HG03469 (cell line): ENCODE data around the gene ABCC1.
"Not testable (repeated sequence)": the region's sequence is repeated elsewhere in the genome, so short reads cannot be mapped to it uniquely, and the experiment has no call there.

Source experiments
- ATAC-seq: cut with Tn5 transposase; IDR thresholded peaks from one replicate; pipeline ENCODE4 v1.9.1; 2021; ENCODE audit warnings: mild to moderate bottlenecking, moderate library complexity, moderate number of reproducible peaks; ENCODE audit not compliant: unreplicated experiment

Gene ABCC1

DNA sequence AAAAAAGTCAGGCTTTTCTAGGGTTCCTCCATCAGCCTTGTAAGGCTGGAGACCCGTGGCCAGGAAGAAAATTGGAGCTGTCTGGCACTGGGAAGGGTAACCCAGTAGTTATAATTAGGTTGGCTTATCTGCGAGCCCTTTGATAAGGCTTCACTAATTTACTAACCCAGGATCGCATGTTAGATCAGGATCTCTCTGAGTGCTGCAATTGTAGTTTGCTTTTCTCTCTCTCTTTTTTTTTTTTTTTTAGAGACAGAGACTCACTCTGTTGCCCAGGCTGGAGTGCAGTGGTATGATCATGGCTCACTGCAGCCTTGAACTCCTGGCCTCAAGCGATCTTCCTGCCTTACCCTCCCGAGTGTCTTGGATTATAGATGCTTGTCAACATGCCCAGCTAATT, 17.0 kb downstream of the ABCC1 start:
- no peak for ATAC-seq

DNA sequence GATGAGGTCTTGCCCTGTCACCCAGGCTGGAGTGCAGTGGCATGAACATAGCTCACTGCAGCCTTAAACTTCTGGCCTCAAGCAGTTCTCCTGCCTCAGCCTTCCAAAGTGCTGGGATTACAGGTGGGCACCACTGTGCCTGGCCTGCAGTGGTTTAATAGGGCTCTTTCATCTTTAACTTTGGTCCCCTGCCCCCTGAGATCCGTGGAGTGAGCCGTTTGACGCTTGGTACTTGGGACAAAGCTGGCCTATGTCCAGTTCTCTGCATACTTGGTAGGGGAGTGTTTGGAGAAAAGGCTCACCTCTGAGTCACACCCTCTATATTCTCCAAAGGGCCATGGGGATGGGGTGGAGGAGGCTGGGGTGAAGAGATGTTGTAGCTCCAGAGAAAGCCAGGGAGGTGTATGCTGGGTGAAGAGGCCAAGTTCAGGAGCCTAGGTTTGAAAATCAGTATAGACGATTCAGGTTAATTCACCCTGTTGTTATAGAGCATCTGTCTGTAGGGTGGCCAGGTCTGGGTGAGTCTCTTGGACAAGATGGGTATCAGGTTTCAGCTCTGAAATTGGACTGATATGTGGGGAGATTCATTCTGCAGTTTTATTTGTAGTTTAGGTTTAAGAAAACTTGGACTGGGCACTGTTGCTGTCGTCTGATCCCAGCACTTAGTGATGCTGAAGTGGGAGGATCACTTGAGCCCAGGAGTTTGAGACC, 17.6 kb downstream of the ABCC1 start:
- no peak for ATAC-seq

DNA sequence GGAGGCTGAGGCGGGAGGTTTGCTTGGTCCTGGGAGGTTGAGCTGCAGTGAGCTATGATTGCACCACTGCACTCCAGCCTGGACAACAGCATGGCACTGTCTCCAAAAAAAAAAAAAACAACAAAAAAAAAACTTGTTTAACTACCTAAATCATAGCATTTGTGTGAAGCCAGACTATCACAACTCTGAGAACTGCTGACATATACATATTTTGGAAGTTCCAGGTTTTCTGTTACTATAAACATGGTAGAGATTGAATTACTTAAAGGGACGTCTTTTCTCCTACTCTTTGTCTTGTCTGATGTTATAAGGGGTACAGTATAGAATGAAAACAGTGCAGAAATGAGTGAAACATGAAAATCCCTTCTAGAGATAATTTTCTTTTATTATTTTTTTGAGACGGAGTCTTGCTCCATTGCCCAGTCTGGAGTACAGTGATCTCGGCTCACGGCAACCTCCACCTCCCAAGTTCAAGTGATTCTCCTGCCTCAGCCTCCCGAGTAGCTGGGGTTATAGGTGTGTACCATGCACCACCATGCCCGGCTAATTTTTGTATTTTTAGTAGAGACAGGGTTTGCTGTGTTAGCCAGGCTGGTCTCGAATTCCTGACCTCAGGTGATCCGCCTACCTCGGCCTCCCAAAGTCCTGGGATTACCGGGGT, 18.4 kb downstream of the ABCC1 start:
- ATAC-seq, result no peak

GRCh38 chr16:15970202-15970601, 20.8 kb downstream of the ABCC1 start:
- ATAC-seq, result no peak

DNA sequence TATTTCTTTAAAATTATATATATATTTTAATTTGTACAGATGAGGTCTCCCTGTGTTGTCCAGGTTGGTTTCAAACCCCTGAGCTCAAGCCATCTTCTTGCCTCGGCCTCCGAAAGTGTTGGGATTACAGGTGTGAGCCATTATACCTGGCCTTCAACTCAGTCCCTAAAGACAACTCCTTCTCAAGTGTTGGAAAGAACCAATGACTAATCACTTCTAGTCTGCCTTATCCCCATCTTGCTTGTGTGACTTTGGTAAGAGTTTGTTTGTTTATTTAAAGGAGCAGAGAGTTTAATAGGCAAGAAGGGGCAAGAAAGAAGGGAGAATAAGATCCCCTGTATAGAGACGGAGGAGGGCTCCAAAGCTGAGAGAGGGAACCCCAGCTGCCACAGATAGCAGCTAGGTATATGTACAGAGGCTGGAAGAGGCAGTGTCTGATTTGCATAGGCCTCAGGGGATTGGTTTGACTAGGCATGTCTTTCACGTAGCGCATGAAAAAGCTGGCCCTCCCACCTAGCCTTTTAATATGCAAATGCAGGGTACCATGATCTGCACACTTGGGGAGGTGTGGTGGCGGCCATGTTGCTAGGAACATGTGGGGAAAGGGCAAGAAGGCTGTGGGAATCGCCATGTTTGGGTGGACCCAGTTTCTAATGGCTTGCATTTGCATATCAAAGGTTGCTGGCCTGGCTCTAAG, 21.5 kb downstream of the ABCC1 start:
- ATAC-seq, result no peak

- ATAC-seq, result no peak
Measured at GRCh38 chr16:15971440-15971815, 22.0 kb downstream of the ABCC1 start.

DNA sequence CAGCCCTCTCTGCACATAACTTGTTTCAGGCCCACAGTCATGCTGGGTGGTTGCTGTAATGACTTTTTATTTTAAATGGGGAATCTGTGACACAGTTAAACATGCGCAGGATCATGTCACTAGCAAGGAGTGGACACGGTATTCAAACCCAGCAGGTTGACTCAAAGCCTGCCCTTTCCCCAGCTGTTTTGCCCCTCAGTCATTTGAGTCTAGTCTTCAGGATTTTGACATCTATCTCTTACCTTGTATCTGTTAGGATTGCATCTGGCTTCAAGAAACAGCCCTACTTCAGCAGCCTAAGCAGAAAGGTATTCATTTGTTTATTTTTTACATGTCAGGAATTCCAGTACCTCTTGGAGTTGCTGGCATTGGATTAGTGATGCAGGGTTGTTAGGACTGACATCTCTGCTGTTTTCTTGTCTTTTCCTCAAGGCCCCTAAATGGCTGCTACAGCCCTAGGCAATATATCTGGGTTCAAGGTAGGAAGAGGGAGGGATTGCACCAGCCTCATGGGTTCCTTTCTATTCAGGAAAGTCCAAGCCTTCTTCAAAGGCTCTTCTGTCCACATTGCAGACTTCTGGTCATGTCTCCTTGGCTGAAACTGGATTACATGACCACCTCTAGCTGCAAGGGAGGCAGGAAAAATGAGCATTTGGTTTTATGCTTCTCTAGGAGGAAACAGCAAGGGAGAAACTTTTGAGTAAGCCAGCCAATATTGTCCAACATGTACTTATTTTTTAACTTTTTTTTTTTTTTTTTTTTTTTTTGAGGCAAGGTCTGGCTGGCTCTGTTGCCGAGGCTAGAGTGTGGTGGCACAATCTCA, 22.8 kb downstream of the ABCC1 start:
- no peak for ATAC-seq

DNA sequence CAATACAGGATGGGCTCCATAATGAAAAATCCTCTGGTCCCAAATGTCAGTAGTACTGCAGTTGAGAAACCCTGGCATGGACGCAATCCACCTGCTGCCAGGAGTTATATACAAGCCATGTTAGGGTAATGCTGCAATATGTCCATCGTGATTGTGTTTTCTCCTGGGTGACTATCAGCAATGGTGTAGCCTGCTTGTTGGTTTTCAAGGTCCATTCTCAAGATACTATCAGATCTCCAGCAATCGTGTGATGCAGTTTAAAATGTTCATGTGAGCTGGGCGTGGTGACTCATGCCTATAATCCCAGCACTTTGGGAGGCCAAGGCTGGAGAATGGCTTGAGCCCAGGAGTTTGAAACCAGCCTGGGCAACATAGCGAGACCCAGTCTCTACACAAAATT, 24.0 kb downstream of the ABCC1 start:
- no peak for ATAC-seq

GRCh38 chr16:15974057-15974456, 24.6 kb downstream of the ABCC1 start:
- no peak for ATAC-seq

GRCh38 chr16:15975172-15975571, 25.8 kb downstream of the ABCC1 start:
- ATAC-seq, result no peak

DNA sequence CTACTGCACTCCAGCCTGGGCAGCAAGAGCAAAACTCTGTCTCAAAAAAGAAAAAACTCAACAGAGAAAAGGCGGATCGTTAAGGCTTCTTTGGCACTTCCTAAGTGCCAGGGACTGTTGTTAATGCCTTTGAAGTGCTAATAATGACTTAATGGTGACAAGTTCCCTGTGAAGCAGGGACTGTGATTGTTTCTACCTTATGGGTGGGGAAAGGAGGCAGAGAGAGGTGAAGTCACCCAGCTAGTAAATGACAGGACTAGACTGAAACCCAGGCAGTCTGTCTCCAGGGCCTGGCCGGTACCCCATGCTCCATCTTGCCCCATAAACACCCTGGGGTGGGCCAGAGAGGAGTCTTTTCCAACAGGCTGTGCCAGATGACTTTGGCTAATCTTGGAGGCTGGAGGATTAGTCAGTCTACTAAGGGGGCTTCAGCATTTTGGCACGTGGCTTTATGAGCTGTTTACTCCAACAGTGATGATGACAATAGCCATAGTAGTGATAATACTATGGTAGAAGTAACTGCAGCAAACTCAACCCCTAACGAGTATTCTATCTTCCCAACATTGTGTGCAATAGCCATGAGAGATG, 26.9 kb downstream of the ABCC1 start:
- ATAC-seq, result no peak

DNA sequence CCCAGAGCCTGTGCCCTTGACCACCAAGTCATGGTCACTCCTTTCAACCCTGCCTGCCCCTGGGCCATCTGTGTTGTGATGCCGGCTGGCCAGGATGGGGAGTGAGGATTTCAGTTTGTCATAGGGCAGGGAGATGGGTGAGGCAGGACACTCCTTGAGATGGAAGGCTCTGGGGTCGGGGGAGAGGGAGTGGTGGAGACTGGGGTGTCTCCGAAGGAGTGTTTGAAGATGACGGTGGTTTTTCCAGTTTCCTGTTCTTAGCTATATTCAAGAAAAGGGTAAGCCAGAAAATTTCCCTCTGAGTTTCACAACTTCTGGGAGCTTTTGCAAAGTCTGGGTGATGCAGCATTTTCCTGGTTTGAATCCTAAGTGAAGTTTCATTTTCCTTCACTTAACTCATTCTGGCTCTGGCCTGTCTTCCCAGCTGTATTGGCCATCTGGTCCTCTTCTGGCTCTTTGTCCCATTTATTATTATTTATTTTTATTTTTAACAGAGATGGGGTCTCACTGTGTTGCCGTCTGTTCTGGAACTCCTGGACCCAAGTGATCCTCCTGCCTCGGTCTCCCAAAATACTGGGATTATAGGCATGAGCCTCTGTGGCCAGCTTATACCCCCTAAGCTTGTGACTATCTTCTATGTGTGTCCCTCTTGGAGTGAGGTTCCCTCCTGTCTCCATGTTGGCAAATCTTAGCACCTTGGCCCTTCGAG, 27.7 kb downstream of the ABCC1 start:
- no peak for ATAC-seq

DNA sequence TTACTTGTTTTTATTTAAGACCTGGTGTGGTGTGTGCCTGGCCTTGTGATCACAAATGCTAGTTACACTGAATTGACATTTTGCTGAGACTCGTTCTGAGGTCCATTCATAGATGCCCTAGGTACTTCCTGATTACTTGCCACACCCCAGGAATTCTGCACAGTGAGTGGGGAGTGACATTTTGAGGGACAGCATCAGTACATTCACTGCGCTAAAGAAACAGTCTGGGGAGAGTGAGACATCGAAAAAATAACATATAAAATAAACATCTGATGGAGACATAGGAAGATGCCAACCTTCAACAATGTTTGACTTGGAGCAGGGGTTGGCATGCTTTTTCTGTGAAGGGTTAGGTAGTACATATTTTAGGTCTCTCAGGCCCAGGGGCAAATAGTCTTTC, 30.4 kb downstream of the ABCC1 start:
- ATAC-seq, result no peak

DNA sequence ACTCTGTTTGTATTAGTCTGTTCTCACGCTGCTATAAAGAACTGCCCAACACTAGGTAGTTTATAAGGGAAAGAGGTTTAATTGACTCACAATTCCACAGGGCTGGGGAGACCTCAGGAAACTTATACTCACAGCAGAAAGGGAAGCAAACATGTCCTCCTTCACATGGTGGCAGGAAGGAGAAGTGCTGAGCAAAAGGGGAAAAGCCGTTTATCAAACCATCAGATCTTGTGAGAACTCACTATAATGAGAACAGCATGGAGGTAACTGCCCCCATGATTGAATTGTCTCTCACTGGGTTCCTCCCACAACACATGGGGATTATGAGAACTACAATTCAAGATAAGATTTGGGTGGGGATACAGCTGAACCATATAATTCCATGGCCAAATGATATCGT, 30.9 kb downstream of the ABCC1 start:
- no peak for ATAC-seq

DNA sequence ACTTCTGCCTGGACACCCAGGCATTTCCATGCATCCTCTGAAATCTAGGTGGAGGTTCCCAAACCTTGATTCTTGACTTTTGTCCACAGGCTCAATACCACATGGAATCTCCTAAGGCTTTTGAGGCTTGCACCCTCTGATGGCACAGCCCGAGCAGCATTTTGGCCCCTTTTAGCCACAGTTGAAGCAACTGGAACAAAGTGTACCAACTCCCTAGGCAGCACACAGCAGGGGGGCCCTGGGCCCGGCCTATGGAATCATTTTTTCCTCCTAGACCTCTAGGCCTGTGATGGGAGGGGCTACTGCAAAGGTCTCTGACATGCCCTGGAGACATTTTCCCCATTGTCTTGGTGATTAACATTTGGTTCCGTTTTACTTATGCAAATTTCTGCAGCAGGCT, 32.0 kb downstream of the ABCC1 start:
- ATAC-seq, result no peak

- not testable (repeated sequence) for ATAC-seq
Measured at GRCh38 chr16:15982194-15982915, 32.9 kb downstream of the ABCC1 start.

DNA sequence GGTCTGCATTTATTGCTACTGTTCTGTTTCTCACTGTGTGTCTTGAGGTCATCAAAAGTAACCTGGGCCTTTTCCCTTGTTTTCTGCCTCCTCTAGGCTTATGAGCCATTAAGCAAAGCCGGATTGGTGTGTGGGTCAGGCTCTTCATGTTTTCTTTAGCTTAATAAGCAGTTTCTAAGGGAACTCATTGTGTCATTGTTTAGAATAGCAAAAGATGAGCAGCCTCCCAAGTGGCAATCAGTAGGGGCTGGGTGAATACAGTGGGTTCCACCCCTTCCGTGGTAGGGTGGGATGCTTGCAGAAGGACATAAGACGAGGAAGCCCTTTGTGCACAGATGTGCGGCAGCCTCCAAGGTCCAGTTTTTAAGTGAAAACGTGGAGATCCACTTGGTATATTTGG, 34.5 kb downstream of the ABCC1 start:
- ATAC-seq, result no peak

DNA sequence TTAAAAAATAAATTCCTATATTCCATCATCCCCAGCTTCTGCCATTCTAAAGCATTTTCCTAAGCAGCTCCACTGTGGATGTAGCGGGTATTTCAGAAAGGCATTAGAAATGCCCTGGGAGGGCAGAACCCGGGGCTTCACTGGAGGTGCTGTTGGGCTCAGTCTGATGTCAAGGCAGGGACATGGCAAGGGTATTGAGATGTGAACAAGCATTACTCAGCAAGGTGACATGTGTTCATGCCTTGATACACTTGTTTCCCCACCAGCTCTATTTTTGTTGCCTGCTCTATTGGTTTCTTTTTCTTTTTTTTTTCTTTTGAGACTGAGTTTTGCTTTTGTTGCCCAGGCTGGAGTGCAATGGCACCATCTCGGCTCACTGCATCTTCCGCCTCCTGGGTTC, 35.7 kb downstream of the ABCC1 start:
- no peak for ATAC-seq

DNA sequence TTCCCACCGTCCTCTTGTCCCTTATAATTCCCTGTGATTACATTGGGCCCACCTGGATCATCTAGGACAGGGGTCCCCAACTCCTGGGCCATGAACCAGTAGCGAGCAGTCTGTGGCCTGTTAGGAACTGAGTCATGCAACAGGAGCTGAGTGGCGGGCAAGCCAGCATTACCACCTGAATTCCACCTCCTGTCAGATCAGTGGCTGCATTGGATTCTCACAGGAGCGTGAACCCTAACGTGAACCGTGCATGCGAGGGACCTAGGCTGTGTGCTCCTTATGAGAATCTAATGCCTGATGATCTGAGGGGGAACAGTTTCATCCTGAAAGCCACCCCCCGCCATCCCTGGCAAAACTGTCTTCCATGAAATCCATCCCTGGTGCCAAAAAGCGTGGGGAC, 36.8 kb downstream of the ABCC1 start:
- no peak for ATAC-seq
